Smooth muscle cell (in vitro differentiated cells): Measurements from ENCODE around the gene NDUFAF5. TPM values are rescaled to one million over a fixed set of nuclear protein-coding genes. Genes with fewer than 3 reads are reported as not detected.

Experiments
- DNase-seq: peaks from one replicate; lab custom pipeline; 2025; ENCODE audit not compliant: unreplicated experiment; lab: John Stamatoyannopoulos, UW
- H2AFZ ChIP-seq: fragments of 200-600 bp; sonication (generic); 2 replicates; pipeline ENCODE4 v1.6.0; 2016; ENCODE audit warnings: antibody characterized with exemption, low read depth, mild to moderate bottlenecking
- H3F3A ChIP-seq: fragments of 200-600 bp; sonication (generic); 2 replicates; pipeline ENCODE4 v1.6.0; 2017; ENCODE audit warnings: antibody characterized with exemption, low read depth
- H3K27ac ChIP-seq: fragments of 200-600 bp; sonication (generic); 2 replicates; pipeline ENCODE4 v1.5.1; 2016; ENCODE audit warnings: low read depth, mild to moderate bottlenecking
- H3K27me3 ChIP-seq: fragments of 200-600 bp; sonication (generic); 2 replicates; pipeline ENCODE4 v1.6.1; 2016; ENCODE audit warnings: low read depth, mild to moderate bottlenecking
- H3K36me3 ChIP-seq: fragments of 200-600 bp; sonication (generic); 2 replicates; pipeline ENCODE4 v1.5.1; 2016; ENCODE audit warnings: low read depth
- H3K4me1 ChIP-seq: fragments of 200-600 bp; sonication (generic); 2 replicates; pipeline ENCODE4 v1.5.1; 2016; ENCODE audit warnings: low read depth
- H3K4me2 ChIP-seq: fragments of 200-600 bp; sonication (generic); 2 replicates; pipeline ENCODE4 v1.6.0; 2016; ENCODE audit warnings: mild to moderate bottlenecking
- H3K4me3 ChIP-seq: fragments of 200-600 bp; sonication (generic); 2 replicates; pipeline ENCODE4 v1.5.1; 2016; ENCODE audit warnings: mild to moderate bottlenecking
- H3K79me2 ChIP-seq: fragments of 200-600 bp; sonication (generic); 2 replicates; pipeline ENCODE4 v1.6.0; 2016; ENCODE audit warnings: low read depth, mild to moderate bottlenecking
- H3K9ac ChIP-seq: fragments of 200-600 bp; sonication (generic); 2 replicates; pipeline ENCODE4 v1.6.0; 2016; ENCODE audit warnings: low read depth
- H3K9me3 ChIP-seq: fragments of 200-600 bp; sonication (generic); replicated peaks from 2 replicates; pipeline ENCODE4 v1.5.1; 2016; ENCODE audit warnings: low read depth
- H4K20me1 ChIP-seq: fragments of 200-600 bp; sonication (generic); 2 replicates; pipeline ENCODE4 v1.6.0; 2016; ENCODE audit warnings: low read depth
- CTCF ChIP-seq: fragments of 200-600 bp; sonication (generic); IDR thresholded peaks from 2 replicates; pipeline ENCODE4 v1.5.1; 2017; ENCODE audit warnings: borderline replicate concordance, mild to moderate bottlenecking, antibody characterized with exemption; ENCODE audit not compliant: insufficient read depth, poor library complexity, severe bottlenecking
- WGBS: methylation state at CpG from one replicate; pipeline ENCODE4 v1.1.7; 2016; ENCODE audit warnings: low lambda C conversion rate; 5-methylcytosine and 5-hydroxymethylcytosine counted together
- polyA plus RNA-seq: library from polyadenylated mRNA; unstranded; fragments of >200 nt; fragmentation: Nextera tagmentation; extraction: Ambion mirVana; gene quantifications from 2 replicates; pipeline ENCODE4 v1.2.1, GENCODE V29; 2016
- total RNA-seq: library from RNA; depleted of rRNA; stranded (reverse); fragments of >200 nt; gene quantifications from 2 replicates; pipeline ENCODE4 v1.2.3, GENCODE V29; 2014

NDUFAF5 gene
- total and polyA plus RNA-seq, 2 experiments from 2014 or later: 15.1 to 23.7 TPM

- WGBS: 88% methylated on average over 2 of the region's 2 CpGs
- H3F3A ChIP-seq: no peaks in the 10 kb centered on the region
- no peaks in the 10 kb centered on the region for H3K36me3 ChIP-seq
- H3K79me2 ChIP-seq: no peaks in the 10 kb centered on the region
- H3K4me1 ChIP-seq: peaks cover 3% of the 10 kb centered on the region
- H3K9me3 ChIP-seq: no peaks in the 10 kb centered on the region
- H2AFZ ChIP-seq: no peak overlapping the region
- no peaks in the 10 kb centered on the region for H4K20me1 ChIP-seq
- no peak overlapping the region for H3K4me2 ChIP-seq
- H3K27ac ChIP-seq: no peak overlapping the region
- H3K27me3 ChIP-seq: no peaks in the 10 kb centered on the region
- H3K9ac ChIP-seq: no peak overlapping the region
- DNase-seq: no peak
- no peak for TF ChIP-seq CTCF
- H3K4me3 ChIP-seq: no peak overlapping the region
Measured at GRCh38 chr20:13865156-13865555, 80.3 kb downstream of the NDUFAF5 start.

GRCh38 chr20:13865791-13866351 is 81.0 kb downstream of the NDUFAF5 start:
- Histone ChIP-seq H3K27me3 (no peaks in the 10 kb centered on the region), H3K4me1 (peaks cover 3% of the 10 kb centered on the region), H3K27ac (no peak overlapping the region), H3K4me2 (no peak overlapping the region), H3K4me3 (no peak overlapping the region), H3K9me3 (no peaks in the 10 kb centered on the region), H4K20me1 (no peaks in the 10 kb centered on the region), H3K36me3 (no peaks in the 10 kb centered on the region), H3K79me2 (no peaks in the 10 kb centered on the region), H3K9ac (no peak overlapping the region), H2AFZ (no peak overlapping the region), H3F3A (no peaks in the 10 kb centered on the region)
- 68% methylated on average over 5 of the region's 5 CpGs for WGBS
- TF ChIP-seq CTCF: no peak
- no peak for DNase-seq

DNA sequence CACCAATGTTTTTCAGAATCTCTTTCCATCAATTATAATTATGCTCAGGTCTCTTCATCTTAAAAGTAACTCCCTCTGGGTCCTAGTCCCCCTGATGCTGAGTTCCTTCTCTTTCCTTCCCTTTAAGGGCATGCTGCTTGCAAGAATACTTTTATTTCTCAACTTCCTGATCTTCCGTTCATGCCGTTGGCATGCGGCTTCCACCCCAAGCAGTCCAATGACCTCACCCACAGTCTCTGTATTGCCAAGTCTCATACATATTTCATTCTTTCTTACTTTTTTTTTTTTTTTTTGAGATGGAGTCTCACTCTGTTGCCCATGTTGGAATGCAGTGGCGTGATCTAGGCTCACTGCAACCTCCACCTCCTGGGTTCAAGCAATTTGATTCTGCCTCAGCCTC is 83.5 kb downstream of the NDUFAF5 start:
- Histone ChIP-seq H3K36me3 (no peaks in the 10 kb centered on the region), H3K27me3 (no peaks in the 10 kb centered on the region), H3K9ac (no peak overlapping the region), H3K4me1 (peaks cover 3% of the 10 kb centered on the region), H3K9me3 (no peaks in the 10 kb centered on the region), H3K4me2 (no peak overlapping the region), H3K27ac (no peak overlapping the region), H4K20me1 (no peaks in the 10 kb centered on the region), H3K4me3 (no peak overlapping the region), H3K79me2 (no peaks in the 10 kb centered on the region), H3F3A (no peaks in the 10 kb centered on the region), H2AFZ (no peak overlapping the region)
- 74% methylated on average over 4 of the region's 4 CpGs for WGBS
- no peak for TF ChIP-seq CTCF
- DNase-seq: no peak

DNA sequence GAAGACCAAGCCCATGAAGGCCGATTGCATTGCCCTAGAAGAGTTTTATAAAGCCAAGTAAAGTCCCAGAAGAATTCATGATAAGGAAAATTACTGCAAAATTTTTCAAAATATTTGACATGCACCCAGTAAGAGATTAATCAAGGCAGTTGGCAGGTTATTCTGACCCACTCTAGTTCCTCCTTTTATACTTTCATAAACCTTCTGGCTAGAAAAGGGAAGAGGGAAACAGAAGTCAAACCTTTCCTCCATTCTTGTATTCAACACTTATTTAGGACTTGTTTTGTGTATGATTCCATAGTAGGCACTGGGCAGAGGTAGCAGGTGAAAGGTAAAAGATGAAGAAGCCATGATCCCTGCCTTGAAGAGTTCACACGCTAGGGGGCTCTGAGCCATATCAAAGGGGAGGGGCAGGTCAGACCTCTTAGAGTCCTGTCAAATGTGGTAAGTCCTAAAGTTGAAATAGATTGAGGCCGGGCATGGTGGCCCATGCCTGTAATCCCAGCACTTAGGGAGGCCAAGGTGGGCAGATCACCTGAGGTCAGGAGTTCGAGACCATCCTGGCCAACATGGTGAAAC is 85.4 kb downstream of the NDUFAF5 start:
- Histone ChIP-seq H3K9me3 (no peaks in the 10 kb centered on the region), H3K36me3 (no peaks in the 10 kb centered on the region), H3K79me2 (no peaks in the 10 kb centered on the region), H4K20me1 (no peaks in the 10 kb centered on the region), H3K27ac (no peak overlapping the region), H3K4me1 (peaks cover 7% of the 10 kb centered on the region), H3K9ac (no peak overlapping the region), H3K27me3 (no peaks in the 10 kb centered on the region), H3F3A (no peaks in the 10 kb centered on the region), H3K4me3 (no peak overlapping the region), H3K4me2 (no peak overlapping the region), H2AFZ (no peak overlapping the region)
- DNase-seq: no peak
- no peak for TF ChIP-seq CTCF
- WGBS: 75% methylated on average over 4 of the region's 4 CpGs
